PFSK-1 (cell line): ENCODE results near the gene PPP1R14B.

Experiments used
- FOXP2 ChIP-seq: optimal IDR thresholded peaks from 2 replicates; pipeline ENCODE3; 2011; ENCODE audit warnings: borderline replicate concordance, control low read depth, inconsistent platforms; ENCODE audit not compliant: insufficient read depth; ENCODE audit errors: extremely low read length, extremely low read depth
- POLR2AphosphoS5 ChIP-seq: IDR thresholded peaks from 2 replicates; pipeline ENCODE4 v1.6.1; 2012; ENCODE audit warnings: low read depth, mild to moderate bottlenecking, control low read depth, low read length, moderate library complexity
- REST ChIP-seq, 2 experiments: IDR thresholded peaks; 2 replicates each; pipeline versions ENCODE4 v1.6.1 to v1.8.0; 2011 to 2012; ENCODE audit warnings: low read depth in 2 of 2, low read length in 2 of 2, control low read depth in 1 of 2, inconsistent platforms in 1 of 2, mild to moderate bottlenecking in 1 of 2, moderate library complexity in 1 of 2; ENCODE audit not compliant: insufficient read depth in 1 of 2
- SIN3A ChIP-seq: IDR thresholded peaks from 2 replicates; pipeline ENCODE4 v1.6.1; 2012; ENCODE audit warnings: mild to moderate bottlenecking, low read length, moderate library complexity, borderline replicate concordance; ENCODE audit not compliant: insufficient read depth
- TAF1 ChIP-seq: IDR thresholded peaks from 2 replicates; pipeline ENCODE4 v1.6.1; 2012; ENCODE audit warnings: low read length, control low read depth, borderline replicate concordance; ENCODE audit not compliant: insufficient read depth

PPP1R14B gene

GRCh38 chr11:64252003-64252872 is 5.5 kb upstream of the PPP1R14B start:
- no peak for TF ChIP-seq REST (IDR thresholded peaks at IDR 0.05; ENCODE audit: insufficient read depth in 1 of 2, low read depth in 2 of 2, low read length in 2 of 2)
- TF ChIP-seq POLR2AphosphoS5, result peak; percentile 84; the same call in 1 of the 2 replicates
- TF ChIP-seq SIN3A, result peak; percentile 48; the same call in 1 of the 2 replicates
- peak; percentile 50; the same call in 1 of the 2 replicates for TF ChIP-seq TAF1

GRCh38 chr11:64251753-64252002 is 4.9 kb upstream of the PPP1R14B start:
- 0 out of 2 replicates have a peak, but pooled peaks have one; percentile 0 for TF ChIP-seq SIN3A
- no peak for TF ChIP-seq FOXP2

- peak; percentile 61; the same call in 1 of the 2 replicates for TF ChIP-seq TAF1
- TF ChIP-seq SIN3A, result peak; percentile 7; the same call in 1 of the 2 replicates
- peak; percentile 39; the same call in 1 of the 2 replicates for TF ChIP-seq POLR2AphosphoS5
- no peak for TF ChIP-seq FOXP2
- peak in 1 of 2 experiments; percentile 58; a peak in 1 of 4 replicates for TF ChIP-seq REST (IDR thresholded peaks at IDR 0.05; ENCODE audit: insufficient read depth in 1 of 2, low read depth in 2 of 2, low read length in 2 of 2)
These were observed 4.4 kb upstream of the PPP1R14B start, which contains the start of gene PLCB3 for GRCh38 chr11:64251016-64251752. PLCB3 (plus strand) TSS chr11:64251530; CDS start chr11:64251650, 120 bp downstream.

- no peak for TF ChIP-seq SIN3A
- no peak for TF ChIP-seq TAF1
- TF ChIP-seq POLR2AphosphoS5, result no peak
- TF ChIP-seq FOXP2, result no peak
- no peak for TF ChIP-seq REST (IDR thresholded peaks at IDR 0.05; ENCODE audit: insufficient read depth in 1 of 2, low read depth in 2 of 2, low read length in 2 of 2)
These were observed 3.8 kb upstream of the PPP1R14B start for GRCh38 chr11:64250415-64251015.
